Rectal smooth muscle tissue (tissue), 1 donor: Measurements from ENCODE around the gene LDAH.
A peak's percentile ranks its signal among the peaks of the same experiment; 100 is the strongest.

Experiments used
- H3K27ac ChIP-seq: one replicate; pipeline ENCODE4 v1.7.0; 2013; ENCODE audit warnings: low read depth, low read length, inconsistent platforms
- H3K27me3 ChIP-seq: one replicate; pipeline ENCODE4 v1.7.0; 2013; ENCODE audit warnings: low read length; ENCODE audit not compliant: control insufficient read depth, insufficient read depth
- H3K36me3 ChIP-seq: one replicate; pipeline ENCODE4 v1.7.0; 2013; ENCODE audit warnings: low read length; ENCODE audit not compliant: control insufficient read depth, insufficient read depth
- H3K4me1 ChIP-seq: one replicate; pipeline ENCODE4 v1.7.0; 2013; ENCODE audit warnings: low read length; ENCODE audit not compliant: control insufficient read depth, insufficient read depth
- H3K4me3 ChIP-seq: one replicate; pipeline ENCODE4 v1.7.0; 2013; ENCODE audit warnings: low read length
- H3K9ac ChIP-seq: one replicate; pipeline ENCODE4 v1.7.0; 2013; ENCODE audit warnings: low read length

The LDAH gene

DNA sequence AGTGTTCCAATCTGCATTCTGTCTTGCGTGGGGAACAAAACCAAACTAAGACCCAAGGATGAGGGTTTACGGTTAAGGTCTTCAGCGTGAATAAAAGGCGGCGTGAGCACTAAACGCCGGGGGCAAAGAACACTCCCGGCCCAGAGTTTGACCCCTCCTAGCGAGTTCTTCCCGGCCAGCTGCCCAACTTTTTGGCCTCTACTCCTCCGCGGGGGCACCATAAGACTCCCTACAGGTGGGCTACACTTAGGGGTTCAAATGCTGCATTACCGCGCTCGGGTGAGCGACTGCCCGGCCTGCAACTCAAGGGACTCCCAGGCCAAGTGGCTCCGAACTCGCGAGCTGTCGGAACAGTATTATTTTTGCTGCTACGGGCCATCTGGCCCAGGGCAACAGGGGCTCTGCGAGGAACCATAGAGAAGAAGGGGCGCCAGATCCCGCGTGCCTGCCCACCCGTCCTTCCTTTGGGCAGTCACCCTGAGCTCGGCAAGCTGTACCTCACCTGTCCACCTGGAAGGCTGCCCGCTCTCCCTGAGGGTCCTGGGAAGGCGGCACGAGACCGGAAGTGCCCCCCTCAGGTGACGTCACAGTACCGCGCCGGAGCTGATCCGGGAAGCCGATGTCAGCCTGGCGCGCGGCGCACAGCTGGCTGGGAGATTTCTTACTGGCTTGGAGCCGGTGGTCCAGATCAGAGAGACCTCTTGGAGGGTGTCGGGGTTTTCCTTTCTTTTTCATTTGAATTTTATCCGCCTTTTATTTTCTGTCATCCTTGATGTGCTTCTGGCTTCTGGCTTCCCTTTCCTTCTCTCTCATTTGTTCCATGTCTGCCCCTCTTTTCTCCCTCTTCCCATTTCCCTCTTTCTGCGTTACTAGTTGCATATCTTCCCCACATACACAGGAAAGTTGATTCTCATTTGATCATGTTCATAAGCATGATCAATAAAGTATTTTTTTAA is at the start of gene LDAH:
LDAH (minus strand) TSS at position 567 of the 956 bp plus-strand sequence. CDS start 21,638 bp downstream, outside the sequence.
- peak within 1 kb of the TSS; percentile 97 for H3K4me3 ChIP-seq
- peak within 1 kb of the TSS; percentile 88 for H3K9ac ChIP-seq
- H3K27ac ChIP-seq = peak within 1 kb of the TSS; percentile 94
- no peaks in the 10 kb centered on the region for H3K4me1 ChIP-seq
- no peaks in the 10 kb centered on the region for H3K36me3 ChIP-seq
- no peaks in the 10 kb centered on the region for H3K27me3 ChIP-seq

DNA sequence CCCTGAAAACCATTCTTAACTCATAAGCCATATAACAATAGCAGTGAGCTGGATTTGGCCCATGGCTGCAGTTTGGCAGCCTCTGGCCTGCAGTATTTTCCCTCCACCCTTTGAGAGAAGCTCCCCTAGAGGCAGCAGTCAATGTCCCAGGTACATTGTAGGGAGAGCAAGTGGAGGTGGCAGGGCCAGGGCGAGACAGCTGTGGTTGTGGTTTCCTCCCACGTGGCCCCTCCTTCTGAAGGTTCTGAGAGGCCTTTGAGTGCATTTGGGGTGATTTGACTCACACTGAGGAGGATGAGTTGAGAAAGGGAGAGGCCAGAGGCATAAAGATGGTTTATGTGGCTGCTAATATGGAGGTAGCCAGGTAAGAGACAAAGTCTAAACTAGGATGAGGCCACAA is 45.5 kb upstream of the LDAH start:
- Histone ChIP-seq H3K27me3 (no peaks in the 10 kb centered on the region), H3K4me1 (no peaks in the 10 kb centered on the region), H3K4me3 (no peak overlapping the region), H3K27ac (no peak overlapping the region), H3K9ac (no peak overlapping the region), H3K36me3 (no peaks in the 10 kb centered on the region)

DNA sequence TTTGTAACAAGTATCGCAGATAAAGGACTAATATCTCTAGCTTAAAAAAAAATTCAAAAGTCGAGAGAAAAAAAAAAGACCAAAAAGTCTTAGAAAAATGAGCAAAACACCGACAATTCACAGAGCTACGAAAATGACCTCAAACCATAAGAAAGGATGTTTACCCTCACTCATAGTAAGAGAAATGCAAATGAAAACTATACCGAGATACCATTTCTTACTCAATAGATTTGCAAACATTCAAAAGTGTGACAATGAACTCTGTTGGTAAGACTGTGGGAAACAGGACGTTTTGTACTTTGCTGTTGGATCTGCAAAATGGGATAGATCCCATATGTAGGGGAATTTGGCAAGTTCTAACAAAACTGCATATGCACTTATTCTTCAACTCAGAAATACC is 39.9 kb upstream of the LDAH start:
- Histone ChIP-seq H3K27me3 (no peaks in the 10 kb centered on the region), H3K4me1 (no peaks in the 10 kb centered on the region), H3K27ac (no peak overlapping the region), H3K36me3 (no peaks in the 10 kb centered on the region), H3K9ac (no peak overlapping the region), H3K4me3 (no peak overlapping the region)

DNA sequence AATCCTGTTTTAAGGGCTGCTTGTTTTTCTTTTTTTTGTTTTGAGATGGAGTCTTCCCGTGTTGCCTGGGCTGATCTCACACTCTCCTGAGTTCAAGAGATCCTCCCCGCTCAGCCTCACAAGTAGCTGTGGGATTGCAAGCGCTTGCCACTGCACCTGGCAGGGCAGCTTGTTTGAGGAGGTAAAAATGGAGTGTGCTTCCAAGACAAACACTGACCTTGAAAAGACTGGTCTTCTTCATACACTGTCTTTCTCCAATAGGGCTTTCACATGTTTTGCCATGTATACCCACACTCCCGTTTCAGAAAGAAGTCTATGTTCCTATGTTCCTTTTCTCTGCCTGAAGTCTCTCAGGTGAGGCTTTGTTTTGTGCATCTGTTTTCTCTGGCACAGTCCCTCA is 32.6 kb upstream of the LDAH start:
- no peaks in the 10 kb centered on the region for H3K27me3 ChIP-seq
- no peaks in the 10 kb centered on the region for H3K36me3 ChIP-seq
- H3K4me1 ChIP-seq = no peaks in the 10 kb centered on the region
- H3K4me3 ChIP-seq = no peak overlapping the region
- H3K9ac ChIP-seq = no peak overlapping the region
- no peak overlapping the region for H3K27ac ChIP-seq

DNA sequence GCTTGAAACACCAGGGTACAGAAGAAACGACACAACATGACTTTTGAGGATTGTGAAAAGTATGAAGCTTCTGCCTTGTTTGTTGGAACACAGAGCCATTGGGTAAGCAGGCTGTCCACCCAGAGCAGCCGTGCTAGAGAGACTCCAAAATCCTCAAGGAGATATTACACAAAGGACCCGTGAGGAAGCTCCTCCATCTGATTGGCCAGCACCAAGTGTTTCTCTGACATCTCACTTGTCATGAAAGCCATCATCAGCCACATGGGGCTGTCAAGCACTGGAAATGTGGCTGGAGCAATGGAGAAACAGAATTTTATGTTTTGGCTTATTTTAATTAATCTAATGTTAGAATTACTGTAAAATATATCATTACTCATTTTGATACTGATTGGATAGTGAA is 29.8 kb upstream of the LDAH start:
- H3K4me1 ChIP-seq = no peaks in the 10 kb centered on the region
- H3K27me3 ChIP-seq = no peaks in the 10 kb centered on the region
- no peaks in the 10 kb centered on the region for H3K36me3 ChIP-seq
- no peak overlapping the region for H3K9ac ChIP-seq
- no peak overlapping the region for H3K4me3 ChIP-seq
- H3K27ac ChIP-seq = no peak overlapping the region

DNA sequence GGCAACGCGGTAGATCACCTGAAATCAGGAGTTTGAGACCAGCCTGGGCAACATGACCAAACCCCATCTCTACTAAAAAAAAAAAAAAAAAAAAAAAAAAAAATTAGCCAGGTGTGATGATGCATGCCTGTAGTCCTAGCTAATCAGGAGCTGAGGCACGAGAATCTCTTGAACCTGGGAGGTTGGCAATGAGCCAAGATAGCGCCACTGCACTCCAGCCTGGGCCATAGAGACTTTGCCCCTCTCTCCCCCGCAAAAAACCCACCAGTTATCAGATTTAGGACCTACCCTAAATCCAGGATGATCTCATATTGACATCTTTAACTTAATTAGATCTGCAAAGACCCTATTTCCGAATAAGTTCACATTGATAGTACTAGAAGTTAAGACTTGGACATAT is 29.2 kb upstream of the LDAH start:
- H3K27ac ChIP-seq = no peak overlapping the region
- no peaks in the 10 kb centered on the region for H3K27me3 ChIP-seq

DNA sequence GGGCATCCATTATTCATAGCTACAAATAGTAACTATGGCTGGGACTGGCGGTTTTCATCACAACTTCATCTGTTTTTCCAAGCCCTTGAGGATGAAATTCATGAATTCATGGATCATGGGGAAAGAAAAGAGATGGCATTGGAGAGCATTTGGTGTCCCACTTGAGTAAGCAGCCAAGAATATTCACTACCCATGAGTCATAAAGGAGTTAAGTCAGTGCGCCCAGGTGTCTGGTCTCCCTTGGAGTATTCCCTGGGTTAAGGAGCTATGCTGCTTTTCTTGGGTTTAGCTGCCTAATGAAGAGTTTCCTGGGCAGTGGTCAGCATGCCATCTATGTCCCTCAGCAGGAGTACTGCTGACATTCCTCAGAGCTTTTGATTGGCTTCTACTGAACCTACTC is 21.3 kb upstream of the LDAH start:
- no peaks in the 10 kb centered on the region for H3K36me3 ChIP-seq
- H3K4me3 ChIP-seq = no peak overlapping the region
- no peak overlapping the region for H3K9ac ChIP-seq
- no peaks in the 10 kb centered on the region for H3K4me1 ChIP-seq
- no peaks in the 10 kb centered on the region for H3K27me3 ChIP-seq
- no peak overlapping the region for H3K27ac ChIP-seq

More for the DNA sequence above, 29.2 kb upstream of the LDAH start:
- Histone ChIP-seq H3K9ac (no peak overlapping the region), H3K4me1 (no peaks in the 10 kb centered on the region), H3K36me3 (no peaks in the 10 kb centered on the region), H3K4me3 (no peak overlapping the region)

DNA sequence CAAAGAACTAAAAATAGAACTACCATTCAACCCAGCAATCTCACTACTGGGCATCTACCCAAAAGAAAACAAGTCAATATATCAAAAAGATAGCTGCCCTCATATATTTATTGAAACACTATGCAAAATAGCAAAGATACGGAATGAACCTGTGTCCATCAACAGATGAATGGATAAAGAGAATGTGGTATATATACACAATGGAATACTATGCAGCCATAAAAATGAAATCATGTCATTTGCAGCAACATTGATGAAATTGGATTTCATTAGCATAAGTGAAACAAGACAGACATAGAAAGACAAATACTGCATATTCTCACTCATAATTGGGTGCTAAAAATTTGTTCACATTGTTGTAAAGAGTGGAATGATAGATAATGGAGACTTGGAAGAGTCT is 16.2 kb upstream of the LDAH start:
- no peaks in the 10 kb centered on the region for H3K36me3 ChIP-seq
- H3K27me3 ChIP-seq = no peaks in the 10 kb centered on the region
- H3K9ac ChIP-seq = no peak overlapping the region
- H3K4me3 ChIP-seq = no peak overlapping the region
- H3K4me1 ChIP-seq = no peaks in the 10 kb centered on the region
- no peak overlapping the region for H3K27ac ChIP-seq

DNA sequence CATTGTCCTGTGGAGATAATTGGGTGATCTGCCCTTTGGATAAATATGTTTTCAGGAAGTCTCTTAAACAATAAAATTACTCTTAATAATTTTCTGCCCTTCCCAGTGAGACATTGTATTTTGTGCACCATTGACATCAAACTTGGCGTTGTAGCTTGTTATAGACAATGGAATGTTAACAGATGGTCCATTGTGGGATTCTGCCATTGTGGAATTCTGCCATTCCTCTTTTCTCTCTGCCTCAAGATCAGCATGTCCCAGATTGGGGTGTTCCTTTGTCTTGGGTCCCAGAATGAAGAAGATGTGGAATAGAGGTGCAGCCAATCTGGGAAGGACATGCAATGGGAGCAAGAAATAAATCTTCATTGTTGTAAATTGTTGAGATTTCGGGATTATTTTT is 15.1 kb upstream of the LDAH start:
- Histone ChIP-seq H3K36me3 (no peaks in the 10 kb centered on the region), H3K27ac (no peak overlapping the region), H3K4me3 (no peak overlapping the region), H3K27me3 (no peaks in the 10 kb centered on the region), H3K9ac (no peak overlapping the region), H3K4me1 (no peaks in the 10 kb centered on the region)

DNA sequence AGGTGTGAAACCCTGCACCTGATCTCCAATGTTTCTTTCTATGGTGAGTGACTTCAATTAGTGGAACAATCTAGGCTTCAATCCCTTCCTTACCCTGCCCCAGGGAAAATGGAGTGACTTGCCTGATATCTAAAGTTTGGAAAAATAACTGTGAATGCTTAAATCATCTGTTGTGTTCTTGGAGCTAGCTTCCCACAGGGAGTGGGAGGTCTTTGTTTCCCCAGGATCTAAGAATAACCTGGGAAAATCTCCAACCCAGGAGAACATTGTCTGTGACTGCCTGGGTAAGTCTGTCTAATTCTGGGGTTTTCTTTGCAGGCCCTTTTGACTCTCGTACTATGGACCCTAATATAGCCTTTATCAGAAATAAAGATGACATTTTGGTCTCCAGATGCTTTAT is 13.6 kb upstream of the LDAH start:
- Histone ChIP-seq H3K27me3 (no peaks in the 10 kb centered on the region), H3K27ac (no peak overlapping the region), H3K36me3 (no peaks in the 10 kb centered on the region), H3K4me1 (no peaks in the 10 kb centered on the region), H3K4me3 (no peak overlapping the region), H3K9ac (no peak overlapping the region)

DNA sequence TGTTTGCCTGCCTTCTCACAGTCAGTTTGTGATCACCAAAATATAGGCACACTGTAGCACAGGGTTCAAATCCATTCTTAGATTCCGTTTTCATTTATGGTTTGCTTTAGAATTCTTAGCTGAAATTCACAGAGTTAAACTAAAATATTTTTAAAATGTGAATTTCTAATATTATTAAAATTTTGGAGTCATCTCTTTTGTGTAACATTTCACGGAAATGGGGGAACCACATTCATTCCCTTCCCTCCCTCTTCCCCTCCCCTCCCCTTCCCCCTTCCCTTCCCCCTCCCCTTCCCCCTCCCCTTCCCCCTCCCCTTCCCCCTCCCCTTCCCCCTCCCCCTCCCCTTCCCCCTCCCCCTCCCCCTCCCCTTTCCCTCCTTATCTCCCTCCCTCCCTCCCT is 11.4 kb upstream of the LDAH start:
- H3K4me1 ChIP-seq = no peaks in the 10 kb centered on the region
- no peaks in the 10 kb centered on the region for H3K27me3 ChIP-seq
- no peak overlapping the region for H3K9ac ChIP-seq
- H3K27ac ChIP-seq = no peak overlapping the region
- H3K4me3 ChIP-seq = no peak overlapping the region
- no peaks in the 10 kb centered on the region for H3K36me3 ChIP-seq

DNA sequence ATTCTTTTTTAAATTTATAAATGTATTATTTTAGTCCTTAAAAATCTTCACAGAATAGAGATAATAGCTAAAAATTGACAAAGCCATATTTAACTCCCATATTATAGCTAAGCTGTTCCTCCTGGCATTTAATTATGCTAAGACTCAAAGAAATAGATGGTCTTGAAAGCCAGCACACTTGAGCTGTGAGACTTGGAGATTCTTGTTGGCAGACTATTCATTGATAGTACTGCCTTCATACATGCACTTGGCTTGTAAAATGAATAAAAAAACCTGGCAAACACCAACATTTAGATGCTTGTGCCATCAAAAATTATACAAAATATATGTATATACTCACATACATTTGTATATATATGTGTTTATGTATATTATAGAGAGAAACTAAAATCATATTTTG is 9.7 kb upstream of the LDAH start:
- no peak overlapping the region for H3K4me3 ChIP-seq
- H3K36me3 ChIP-seq = no peaks in the 10 kb centered on the region
- no peak overlapping the region for H3K27ac ChIP-seq
- H3K9ac ChIP-seq = no peak overlapping the region
- H3K27me3 ChIP-seq = no peaks in the 10 kb centered on the region
- H3K4me1 ChIP-seq = no peaks in the 10 kb centered on the region

DNA sequence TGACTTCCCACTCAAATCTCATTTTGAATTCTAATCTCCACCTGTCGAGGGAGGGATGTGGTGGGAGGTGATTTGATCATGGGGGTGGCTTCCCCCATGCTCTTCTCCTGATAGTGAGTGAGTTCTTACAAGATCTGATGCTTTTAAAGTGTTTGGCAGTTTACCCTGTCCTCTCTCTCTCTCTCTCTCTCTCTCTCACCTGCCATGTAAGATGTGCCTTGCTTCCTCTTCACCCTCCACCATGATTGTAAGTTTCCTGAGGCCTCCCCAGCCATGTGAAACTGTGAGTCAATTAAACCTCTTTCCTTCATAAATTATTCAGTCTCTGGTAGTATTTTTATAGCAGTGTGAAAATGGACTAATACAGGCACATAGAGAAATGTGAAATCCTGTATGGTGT is 7.0 kb upstream of the LDAH start:
- Histone ChIP-seq H3K9ac (no peak overlapping the region), H3K4me1 (no peaks in the 10 kb centered on the region), H3K36me3 (no peaks in the 10 kb centered on the region)

More for the DNA sequence above, 7.0 kb upstream of the LDAH start:
- Histone ChIP-seq H3K27me3 (no peaks in the 10 kb centered on the region), H3K27ac (no peak overlapping the region), H3K4me3 (no peak overlapping the region)
